Measurements from ENCODE around the gene SSH2.

Gene SSH2

GRCh38 chr17:29579866-29580771 is 349.9 kb downstream of the SSH2 start (continued):
- TF ChIP-seq OVOL3 (tag by site-specific recombination; IDR thresholded peaks at IDR 0.05), result no peak
- TF ChIP-seq ZBTB48 (tag by site-specific recombination; IDR thresholded peaks at IDR 0.05), result 0 out of 2 replicates have a peak, but pooled peaks have one; percentile 27
- no peak for TF ChIP-seq ZNF366 (tag by site-specific recombination; conservative IDR thresholded peaks at IDR 0.05)
- TF ChIP-seq ZSCAN5A (tag by site-specific recombination; IDR thresholded peaks at IDR 0.05), result no peak
- no peak for TF ChIP-seq ZNF704 (tag by site-specific recombination; IDR thresholded peaks at IDR 0.05)
- no peak for TF ChIP-seq ZNF391 (tag by site-specific recombination; IDR thresholded peaks at IDR 0.05; ENCODE audit: borderline replicate concordance, low read depth)
- no peak for TF ChIP-seq MEIS1 (CRISPR knock-in tag; IDR thresholded peaks at IDR 0.05; ENCODE audit: borderline replicate concordance)
- no peak for TF ChIP-seq SP3 (tag by site-specific recombination; IDR thresholded peaks at IDR 0.05)
- no peak for TF ChIP-seq BCL11A (tag by site-specific recombination; IDR thresholded peaks at IDR 0.05; ENCODE audit: low read depth)
- no peak for TF ChIP-seq ZNF248 (tag by site-specific recombination; IDR thresholded peaks at IDR 0.05)
- TF ChIP-seq ZNF768 (tag by site-specific recombination; IDR thresholded peaks at IDR 0.05), result no peak
- TF ChIP-seq ZNF239 (tag by site-specific recombination; IDR thresholded peaks at IDR 0.05), result no peak
- no peak for TF ChIP-seq ZBTB1 (tag by site-specific recombination; IDR thresholded peaks at IDR 0.05)
- TF ChIP-seq ZFP69B (tag by site-specific recombination; IDR thresholded peaks at IDR 0.05), result no peak
- peak; percentile 97 for TF ChIP-seq CTCF (tag by site-specific recombination; IDR thresholded peaks at IDR 0.05)
- TF ChIP-seq ZNF146 (tag by site-specific recombination; IDR thresholded peaks at IDR 0.05), result no peak
- peak; percentile 25; the same call in 1 of the 2 replicates for TF ChIP-seq ZNF335 (tag by site-specific recombination; conservative IDR thresholded peaks at IDR 0.05)
- no peak for TF ChIP-seq ZNF214 (tag by site-specific recombination; IDR thresholded peaks at IDR 0.05; ENCODE audit: borderline replicate concordance)
- no peak for TF ChIP-seq ZNF501 (tag by site-specific recombination; IDR thresholded peaks at IDR 0.05)
- TF ChIP-seq ZBTB10 (tag by site-specific recombination; IDR thresholded peaks at IDR 0.05), result 0 out of 2 replicates have a peak, but pooled peaks have one; percentile 23
- TF ChIP-seq EGR2 (tag by site-specific recombination; IDR thresholded peaks at IDR 0.05; ENCODE audit: low read depth), result peak; percentile 28; the same call in 1 of the 2 replicates
- no peak for TF ChIP-seq ZNF19 (tag by site-specific recombination; IDR thresholded peaks at IDR 0.05; ENCODE audit: low read depth)
- peak; percentile 9 for TF ChIP-seq ZBTB26 (tag by site-specific recombination; optimal IDR thresholded peaks at IDR 0.05)
- TF ChIP-seq PRDM6 (tag by site-specific recombination; IDR thresholded peaks at IDR 0.05), result no peak
- no peak for TF ChIP-seq ZNF658 (tag by site-specific recombination; IDR thresholded peaks at IDR 0.05)
- TF ChIP-seq ZNF10 (tag by site-specific recombination; IDR thresholded peaks at IDR 0.05), result no peak
- no peak; the same call in 1 of the 2 replicates for TF ChIP-seq KLF17 (tag by site-specific recombination; IDR thresholded peaks at IDR 0.05)
- TF ChIP-seq ZFP41 (tag by site-specific recombination; IDR thresholded peaks at IDR 0.05; ENCODE audit: borderline replicate concordance), result no peak

Measured in HEK293 (cell line).